ENCODE measurements around the gene ETF1. TPM values are rescaled to one million over a fixed set of nuclear protein-coding genes. Genes with fewer than 3 reads are reported as not detected.

The ETF1 gene
- total RNA-seq, 1 donor = 160 TPM

DNA sequence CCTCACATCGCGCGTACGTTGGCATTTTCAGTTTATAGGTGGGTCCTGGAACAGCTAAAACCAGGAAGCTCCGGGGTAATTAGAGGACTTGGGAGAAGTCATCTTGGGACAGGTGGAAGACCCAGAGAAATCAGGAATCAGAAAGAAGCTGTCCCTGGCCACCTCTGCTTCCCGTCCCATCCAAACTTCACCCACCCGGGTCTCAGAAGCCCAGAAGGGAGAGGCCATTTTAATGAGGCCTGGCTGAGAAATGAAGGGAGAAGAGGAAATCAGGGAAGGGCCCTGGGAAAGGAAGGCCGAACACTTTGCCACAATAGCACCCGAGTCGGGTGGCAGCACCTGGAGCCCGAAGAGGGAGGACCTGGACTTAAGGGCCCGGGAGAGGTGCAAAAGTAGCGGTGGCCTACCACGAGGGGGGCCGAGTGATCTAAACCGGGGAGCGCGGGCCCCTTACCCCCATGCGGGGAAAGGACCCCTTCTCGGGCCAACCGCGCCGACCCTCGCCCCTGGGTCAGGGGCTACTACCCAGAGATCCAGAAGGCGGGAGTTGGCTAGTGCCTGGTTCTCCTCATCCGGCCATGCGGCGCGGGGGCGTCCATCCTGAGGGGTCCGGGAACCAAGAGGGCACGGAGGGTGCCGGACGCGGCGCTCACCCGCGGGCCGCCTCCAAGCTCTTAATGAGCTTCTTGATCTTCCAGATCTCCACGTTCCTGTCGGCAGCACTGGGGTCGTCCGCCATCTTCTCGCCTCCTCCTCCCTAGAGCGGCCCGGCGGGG lies 668 bp downstream of the ETF1 start:
- DNase-seq (ENCODE audit: low read depth) = peak; percentile 47
- TF ChIP-seq, protein P1, sequence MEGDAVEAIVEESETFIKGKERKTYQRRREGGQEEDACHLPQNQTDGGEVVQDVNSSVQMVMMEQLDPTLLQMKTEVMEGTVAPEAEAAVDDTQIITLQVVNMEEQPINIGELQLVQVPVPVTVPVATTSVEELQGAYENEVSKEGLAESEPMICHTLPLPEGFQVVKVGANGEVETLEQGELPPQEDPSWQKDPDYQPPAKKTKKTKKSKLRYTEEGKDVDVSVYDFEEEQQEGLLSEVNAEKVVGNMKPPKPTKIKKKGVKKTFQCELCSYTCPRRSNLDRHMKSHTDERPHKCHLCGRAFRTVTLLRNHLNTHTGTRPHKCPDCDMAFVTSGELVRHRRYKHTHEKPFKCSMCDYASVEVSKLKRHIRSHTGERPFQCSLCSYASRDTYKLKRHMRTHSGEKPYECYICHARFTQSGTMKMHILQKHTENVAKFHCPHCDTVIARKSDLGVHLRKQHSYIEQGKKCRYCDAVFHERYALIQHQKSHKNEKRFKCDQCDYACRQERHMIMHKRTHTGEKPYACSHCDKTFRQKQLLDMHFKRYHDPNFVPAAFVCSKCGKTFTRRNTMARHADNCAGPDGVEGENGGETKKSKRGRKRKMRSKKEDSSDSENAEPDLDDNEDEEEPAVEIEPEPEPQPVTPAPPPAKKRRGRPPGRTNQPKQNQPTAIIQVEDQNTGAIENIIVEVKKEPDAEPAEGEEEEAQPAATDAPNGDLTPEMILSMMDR (IDR thresholded peaks at IDR 0.05; ENCODE audit: insufficient read depth, low read depth, low read length) = no peak
- peak overlapping the region; percentile 98 for H3K4me3 ChIP-seq (ENCODE audit: low read depth, low read length)

DNA sequence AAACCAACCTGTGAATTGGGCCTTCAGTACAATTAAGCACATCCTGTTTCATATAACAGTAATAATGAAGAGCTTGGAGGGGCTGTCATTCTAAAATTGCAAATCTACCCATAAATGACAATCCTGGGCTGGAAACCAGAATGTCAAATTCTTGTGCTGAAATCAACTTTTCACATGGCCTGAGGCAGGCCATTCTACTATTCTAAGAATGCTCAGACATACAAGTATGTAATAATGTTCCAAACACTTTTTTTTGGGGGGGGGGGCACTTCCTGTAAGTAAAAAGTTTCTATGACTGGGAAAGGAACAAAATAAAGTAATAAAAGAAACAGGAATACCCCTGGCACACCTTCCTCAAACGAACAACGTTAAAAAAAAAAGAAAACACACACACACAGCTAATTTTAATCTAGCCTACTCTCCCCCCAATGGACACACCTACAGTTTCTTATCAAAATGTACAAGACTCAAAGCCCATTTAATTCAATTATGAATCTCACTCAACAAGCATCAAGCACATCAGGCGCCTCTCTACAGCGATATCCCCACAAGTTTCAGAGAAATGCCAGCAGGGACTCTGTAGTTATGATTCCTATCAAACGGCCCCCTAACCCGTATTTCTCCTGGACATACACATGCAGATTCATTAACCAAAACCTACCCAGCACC lies 1.4 kb downstream of the ETF1 start:
- DNase-seq (ENCODE audit: low read depth) = peak; percentile 29
- H3K4me3 ChIP-seq (ENCODE audit: low read depth, low read length) = peak overlapping the region; percentile 98
- TF ChIP-seq, protein P1 (IDR thresholded peaks at IDR 0.05; ENCODE audit: insufficient read depth, low read depth, low read length) = no peak

DNA sequence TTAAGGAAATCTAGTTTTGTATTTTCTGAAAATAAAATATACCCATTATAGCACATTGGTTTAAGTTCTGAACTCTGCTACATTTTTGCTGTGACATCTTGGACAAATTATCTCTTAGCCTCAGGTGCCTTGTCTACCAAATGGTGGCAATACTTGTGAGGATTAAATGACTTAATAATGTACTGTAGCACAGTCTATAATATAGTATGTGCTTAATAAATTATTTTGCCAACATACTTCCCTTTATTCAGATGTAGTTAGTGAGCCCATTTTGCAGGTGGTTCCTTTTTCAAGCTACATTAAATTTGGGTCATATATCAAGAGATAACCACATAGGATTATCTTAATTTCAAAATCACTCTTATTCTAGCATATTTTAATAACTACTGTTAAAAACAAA lies 3.2 kb downstream of the ETF1 start:
- TF ChIP-seq, protein P1 (IDR thresholded peaks at IDR 0.05; ENCODE audit: insufficient read depth, low read depth, low read length) = no peak
- no peak for DNase-seq (ENCODE audit: low read depth)
- no peak overlapping the region for H3K4me3 ChIP-seq (ENCODE audit: low read depth, low read length)

DNA sequence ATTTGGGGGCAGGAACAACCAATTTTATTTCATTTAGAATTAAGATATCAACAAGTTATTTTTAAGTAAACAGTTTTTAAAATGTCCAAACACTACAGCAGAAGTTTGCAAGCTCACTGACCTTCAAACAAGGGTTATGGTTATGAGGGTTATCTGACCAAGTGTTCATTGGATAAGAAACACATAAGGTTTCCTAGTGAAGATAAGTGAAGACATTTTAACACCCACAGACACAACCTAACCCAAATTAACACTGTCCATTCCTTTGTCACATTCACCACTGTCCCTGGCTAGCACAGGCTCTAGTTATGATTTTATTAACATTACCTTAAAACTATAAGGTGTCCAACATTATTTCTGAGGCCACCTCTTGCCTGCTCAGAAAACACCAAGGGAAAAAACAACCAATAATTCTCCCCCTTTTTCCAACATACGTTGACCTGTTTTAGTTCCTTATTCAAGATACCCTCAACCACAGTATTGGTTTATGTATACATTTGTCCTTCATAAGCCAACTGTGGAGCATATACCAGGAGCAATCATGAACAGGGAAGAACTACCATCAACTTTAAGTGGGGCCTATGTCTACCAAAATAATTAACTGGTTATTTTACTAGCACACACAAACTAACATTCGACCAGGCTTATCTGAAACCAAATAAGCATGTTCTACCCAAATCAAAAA lies 4.0 kb downstream of the ETF1 start:
- TF ChIP-seq, protein P1 (IDR thresholded peaks at IDR 0.05; ENCODE audit: insufficient read depth, low read depth, low read length) = no peak
- DNase-seq (ENCODE audit: low read depth) = no peak
- no peak overlapping the region for H3K4me3 ChIP-seq (ENCODE audit: low read depth, low read length)

DNA sequence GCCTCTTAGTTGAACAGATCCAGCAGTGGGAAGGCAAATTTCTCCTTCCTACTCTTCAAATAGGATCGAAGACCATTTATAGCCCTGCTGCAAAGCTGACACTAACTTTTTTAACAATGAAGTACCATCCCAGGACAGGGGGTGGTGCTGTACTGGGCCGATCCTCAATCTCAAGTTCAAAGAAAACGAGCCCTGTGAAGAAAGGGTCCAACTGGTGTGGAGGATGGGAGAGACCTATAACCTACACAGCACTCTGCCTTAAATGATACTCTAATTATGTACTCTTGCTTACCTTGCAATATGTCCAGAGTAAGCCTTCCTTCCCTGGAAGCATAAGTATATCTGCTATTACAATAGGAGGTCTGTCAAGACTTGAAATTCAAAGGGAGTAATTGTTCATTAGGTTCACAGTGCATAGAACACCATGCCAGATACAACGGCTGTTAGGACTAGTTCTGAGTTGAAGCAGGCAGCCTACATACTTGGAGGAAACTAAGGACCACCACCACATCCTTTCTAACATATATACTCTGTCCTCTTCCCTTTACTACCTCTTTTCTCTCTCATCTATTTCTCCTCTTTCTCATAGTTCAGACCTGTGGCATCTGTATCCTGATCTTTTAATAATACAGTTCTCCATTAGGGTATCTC lies 6.2 kb downstream of the ETF1 start:
- no peak overlapping the region for H3K4me3 ChIP-seq (ENCODE audit: low read depth, low read length)
- DNase-seq (ENCODE audit: low read depth) = peak; percentile 18
- TF ChIP-seq, protein P1 (IDR thresholded peaks at IDR 0.05; ENCODE audit: insufficient read depth, low read depth, low read length) = peak; percentile 48

DNA sequence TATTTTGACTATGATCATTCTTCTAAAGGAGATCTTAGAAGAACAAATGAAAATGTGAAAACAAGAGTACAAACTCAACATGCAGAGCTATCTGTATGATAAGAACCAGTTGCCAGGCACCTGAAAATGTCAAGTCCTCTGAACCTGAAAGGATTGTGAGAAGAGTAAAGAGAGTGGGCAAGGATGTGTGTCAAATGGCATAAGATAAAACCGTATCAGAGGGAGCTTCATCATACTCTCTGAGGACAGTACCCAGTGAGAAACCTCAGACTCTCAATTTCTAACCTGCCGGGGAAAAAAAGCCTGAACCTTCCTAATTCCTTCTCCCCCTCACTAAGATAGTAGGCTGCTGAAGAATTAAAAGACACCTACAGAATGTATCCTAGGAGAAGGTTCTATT lies 6.8 kb downstream of the ETF1 start:
- no peak for DNase-seq (ENCODE audit: low read depth)
- H3K4me3 ChIP-seq (ENCODE audit: low read depth, low read length) = no peak overlapping the region
- TF ChIP-seq, protein P1 (IDR thresholded peaks at IDR 0.05; ENCODE audit: insufficient read depth, low read depth, low read length) = no peak

All from fibroblast of villous mesenchyme (primary cell).